GM10266 (cell line): ENCODE data around the gene USP4.
"Not testable (repeated sequence)": the region's sequence is repeated elsewhere in the genome, so short reads cannot be mapped to it uniquely, and the experiment has no call there.

Source experiments
- DNase-seq: peaks from one replicate; pipeline ENCODE4 v3.0.0; 2012; ENCODE audit errors: extremely low spot score
- CTCF ChIP-seq: IDR thresholded peaks from 2 replicates; pipeline ENCODE4 v1.5.1; 2012; ENCODE audit warnings: mild to moderate bottlenecking, low read depth; ENCODE audit not compliant: control insufficient read depth, insufficient read depth; ENCODE audit errors: missing control alignments

Gene USP4

DNA sequence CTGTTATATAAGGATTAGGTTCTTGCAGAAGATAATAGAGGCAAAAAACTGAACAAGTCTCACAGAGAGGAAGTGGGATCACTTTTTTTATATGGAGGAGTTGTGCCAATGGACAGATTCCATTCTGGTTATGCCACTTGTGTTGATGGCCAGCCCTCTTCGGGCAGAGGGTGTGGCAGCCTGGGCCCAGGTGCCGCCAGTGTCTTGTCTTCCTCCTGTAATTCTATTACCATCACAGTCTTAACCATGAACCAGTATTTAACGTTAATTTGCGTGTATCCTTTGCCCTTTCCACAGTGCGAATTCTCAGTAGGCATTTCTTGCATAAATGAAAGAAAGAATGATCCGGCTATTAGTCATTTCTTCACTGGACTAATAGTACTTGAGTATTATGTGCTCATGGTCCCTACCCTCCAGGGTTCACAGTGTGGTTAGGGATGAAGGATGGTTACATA is 7.0 kb upstream of the USP4 start:
- no peak for TF ChIP-seq CTCF
- no peak for DNase-seq

GRCh38 chr3:49343163-49343562 is 3.3 kb upstream of the USP4 start:
- no peak for TF ChIP-seq CTCF
- no peak for DNase-seq

GRCh38 chr3:49341996-49342395 is 2.1 kb upstream of the USP4 start:
- DNase-seq: no peak
- no peak for TF ChIP-seq CTCF

- no peak for TF ChIP-seq CTCF
- no peak for DNase-seq
These were observed 292 bp downstream of the USP4 start for GRCh38 chr3:49339581-49339940.

DNA sequence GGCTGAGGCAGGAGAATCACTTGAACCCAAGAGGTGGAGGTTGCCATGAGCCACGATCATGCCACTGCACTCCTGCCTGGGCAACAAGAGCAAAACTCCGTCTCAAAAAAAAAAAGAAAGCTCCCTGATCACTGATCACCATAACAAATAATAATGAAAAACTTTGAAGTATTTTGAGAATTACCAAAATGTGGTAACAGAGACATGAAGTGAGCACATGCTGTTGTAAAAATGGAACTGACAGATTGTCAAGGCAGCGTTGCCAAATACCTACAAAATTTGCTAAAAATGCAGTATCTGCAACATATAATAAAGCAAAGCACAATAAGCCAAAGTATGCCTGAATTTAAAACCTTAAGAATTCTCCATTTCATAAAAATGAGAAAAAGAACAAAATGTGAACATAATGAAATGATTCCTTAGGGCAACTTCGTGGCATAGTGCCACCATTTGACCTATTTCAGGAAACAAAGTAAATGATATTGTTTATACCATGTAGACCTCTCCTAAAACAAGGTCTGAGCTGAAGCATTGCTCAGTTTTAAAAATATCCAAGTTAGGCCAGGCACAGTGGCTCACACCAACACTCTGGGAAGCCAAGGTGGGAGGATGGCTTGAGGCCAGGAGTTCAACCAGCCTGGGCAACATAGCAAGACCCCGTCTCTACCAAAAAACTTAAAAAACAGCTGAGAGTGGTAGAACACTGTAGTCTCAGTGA is 5.8 kb downstream of the USP4 start:
- no peak for TF ChIP-seq CTCF
- no peak for DNase-seq

- no peak for DNase-seq
- TF ChIP-seq CTCF: no peak
These were observed 6.8 kb downstream of the USP4 start for GRCh38 chr3:49333091-49333490.

GRCh38 chr3:49329186-49329585 is 10.7 kb downstream of the USP4 start:
- TF ChIP-seq CTCF: no peak
- DNase-seq: no peak

GRCh38 chr3:49328350-49328749 is 11.5 kb downstream of the USP4 start:
- DNase-seq: not testable (repeated sequence)
